Coronary artery (tissue), 2 donors: ENCODE results near the gene CRTAC1.

Experiments
- DNase-seq: peaks from one replicate; pipeline ENCODE4 v3.0.0-alpha.2; 2017; ENCODE audit warnings: low spot score
- H3K27ac ChIP-seq, 2 donors: fragments of 200-600 bp; sonication (generic); one replicate each; pipeline ENCODE4 v1.5.1; 2016 to 2019
- H3K4me3 ChIP-seq: fragments of 200-600 bp; sonication (generic); 2 replicates; pipeline ENCODE4 v1.5.1; 2016; ENCODE audit warnings: mild to moderate bottlenecking, moderate library complexity
- CTCF ChIP-seq: fragments of 200-600 bp; sonication (generic); IDR thresholded peaks from one replicate; pipeline ENCODE4 v1.5.1; 2019; ENCODE audit warnings: antibody characterized with exemption

Gene CRTAC1

GRCh38 chr10:97975598-97975997, 54.8 kb downstream of the CRTAC1 start:
- H3K27ac ChIP-seq = no peak overlapping the region
- no peak overlapping the region for H3K4me3 ChIP-seq
- no peak for TF ChIP-seq CTCF
- DNase-seq = peak; percentile 52

DNA sequence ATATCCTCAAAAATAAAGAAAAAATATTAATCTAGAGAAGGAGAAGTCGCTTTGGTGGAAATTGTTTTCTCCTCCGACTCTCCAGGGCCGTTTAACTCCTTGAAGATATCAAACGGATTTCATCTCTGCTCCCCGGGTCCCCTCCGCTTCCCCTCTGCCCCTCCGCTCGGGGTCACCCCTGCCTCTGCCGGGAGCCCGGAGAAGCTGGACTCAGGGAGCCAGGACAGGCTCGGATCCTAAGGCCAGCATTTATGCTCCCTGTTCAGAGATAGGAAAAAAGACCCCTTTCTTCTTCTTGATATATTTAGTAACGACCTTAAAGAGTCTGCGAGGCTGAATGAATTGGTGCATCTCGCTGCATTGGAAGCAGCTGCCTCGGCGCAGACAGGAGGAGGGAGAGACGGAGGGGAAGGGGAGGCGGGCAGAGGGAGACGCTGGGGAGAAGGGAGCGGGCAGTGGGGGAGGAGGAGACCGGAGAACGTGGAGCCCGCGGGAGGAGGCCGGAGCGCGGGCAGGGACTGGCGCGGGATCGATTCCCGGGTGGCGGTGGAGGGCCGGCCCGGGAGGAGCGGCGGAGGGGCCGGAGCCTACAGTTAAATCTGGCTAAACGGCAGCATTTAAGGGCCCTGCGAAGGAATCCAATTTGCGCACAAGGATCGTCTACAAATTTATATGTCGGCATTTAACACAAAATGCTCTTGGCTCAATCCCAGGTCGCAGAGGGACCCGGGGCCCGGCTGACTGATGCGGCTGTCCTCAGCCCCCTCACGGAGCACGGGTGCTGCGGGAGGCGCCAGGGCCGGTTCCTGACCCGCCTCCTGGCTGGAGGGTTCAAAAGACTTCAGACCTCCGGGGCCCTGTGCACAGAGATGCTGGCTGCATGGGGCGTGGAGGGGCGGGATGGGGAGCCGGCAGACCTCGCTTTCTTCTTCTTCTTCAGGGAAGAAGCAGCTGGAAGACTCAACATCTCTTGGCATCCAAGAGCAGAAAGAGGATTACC, 55.6 kb downstream of the CRTAC1 start:
- TF ChIP-seq CTCF = no peak
- H3K27ac ChIP-seq = no peak overlapping the region
- no peak overlapping the region for H3K4me3 ChIP-seq
- peak; percentile 41 for DNase-seq

DNA sequence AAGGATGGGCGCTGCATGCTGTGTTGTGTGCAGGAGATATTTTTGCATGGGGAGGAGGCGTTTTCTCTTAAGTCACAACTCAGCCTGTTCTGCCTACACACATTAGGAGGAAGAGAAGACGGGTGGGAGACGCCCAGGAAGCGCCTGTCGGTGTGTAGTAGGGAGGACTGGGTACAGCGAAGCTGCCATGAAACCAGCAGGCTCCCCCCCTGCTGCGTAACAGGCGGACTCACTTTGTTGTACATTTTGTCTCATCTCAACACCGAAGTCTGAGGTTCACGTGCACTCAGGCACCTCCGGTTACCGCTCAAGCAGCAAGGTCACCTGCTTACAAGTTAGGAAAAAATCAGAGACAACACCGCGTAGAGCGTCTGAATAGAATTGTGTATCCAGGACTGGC, 56.3 kb downstream of the CRTAC1 start:
- H3K27ac ChIP-seq = no peak overlapping the region
- TF ChIP-seq CTCF = no peak
- H3K4me3 ChIP-seq = no peak overlapping the region
- no peak for DNase-seq

GRCh38 chr10:97969538-97970079, 60.8 kb downstream of the CRTAC1 start:
- TF ChIP-seq CTCF = no peak
- Histone ChIP-seq H3K27ac (no peak overlapping the region), H3K4me3 (no peak overlapping the region)
- DNase-seq = no peak

DNA sequence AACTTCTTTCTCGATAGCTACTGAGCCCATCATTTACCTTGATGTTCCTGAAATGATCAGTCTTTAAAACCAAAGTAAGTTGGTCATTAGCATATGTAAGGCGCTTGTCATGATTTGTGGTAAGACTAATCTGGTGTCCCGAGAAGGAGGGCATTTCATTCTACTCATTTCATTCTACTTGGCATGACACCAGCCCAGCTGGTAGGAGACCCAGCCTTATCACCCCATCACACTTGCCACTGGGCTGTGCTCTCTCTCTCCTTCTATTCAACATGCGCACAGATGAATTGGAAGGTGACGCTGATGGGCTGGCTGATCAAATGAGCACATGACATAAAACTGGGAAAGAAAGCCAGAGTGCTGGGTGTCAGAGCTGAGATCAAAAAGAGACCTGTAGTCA, 65.7 kb downstream of the CRTAC1 start:
- TF ChIP-seq CTCF = no peak
- DNase-seq = no peak
- no peak overlapping the region for H3K27ac ChIP-seq
- H3K4me3 ChIP-seq = no peak overlapping the region

DNA sequence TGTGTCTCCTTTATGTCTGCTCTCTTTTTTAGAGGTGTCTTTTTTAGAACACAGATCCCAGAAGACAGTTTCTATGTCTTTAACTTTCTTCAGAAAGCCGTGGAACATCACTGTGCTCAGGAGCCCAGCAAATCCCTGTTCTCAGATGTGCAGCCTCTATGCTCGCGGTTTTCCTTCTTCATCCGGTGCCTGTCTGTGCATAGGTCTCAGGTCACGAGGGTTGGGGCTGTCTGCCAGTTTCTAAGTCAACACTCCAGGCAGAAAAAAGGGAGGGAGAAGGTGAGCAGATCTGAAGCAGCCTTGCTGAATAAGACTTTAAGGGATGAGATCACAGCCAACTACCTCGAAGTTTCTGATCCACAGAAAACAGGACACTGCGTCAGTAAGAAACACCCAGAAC, 68.5 kb downstream of the CRTAC1 start:
- H3K27ac ChIP-seq = no peak overlapping the region
- DNase-seq = no peak
- no peak for TF ChIP-seq CTCF
- no peak overlapping the region for H3K4me3 ChIP-seq
